MM.1S (cell line): ENCODE results near the gene RPS16.

Experiments
- DNase-seq: peaks from one replicate; pipeline ENCODE4 v3.0.0-alpha.2; 2015
- H2AFZ ChIP-seq: fragments of 300-600 bp; sonication (generic); 2 replicates; pipeline ENCODE4 v1.6.0; 2016; ENCODE audit warnings: antibody characterized with exemption, low read length
- H3F3A ChIP-seq: fragments of 300-600 bp; sonication (generic); 2 replicates; pipeline ENCODE4 v1.6.1; 2016; ENCODE audit warnings: mild to moderate bottlenecking, antibody characterized with exemption, low read length, moderate library complexity, mixed read lengths; ENCODE audit not compliant: insufficient read depth
- H3K27ac ChIP-seq: fragments of 300-600 bp; sonication (generic); 2 replicates; pipeline ENCODE4 v1.5.1; 2016; ENCODE audit warnings: mild to moderate bottlenecking, low read length
- H3K27me3 ChIP-seq: fragments of 300-600 bp; sonication (generic); replicated peaks from 2 replicates; pipeline ENCODE4 v1.6.0; 2016; ENCODE audit warnings: low read length; ENCODE audit not compliant: insufficient read depth
- H3K36me3 ChIP-seq: fragments of 300-600 bp; sonication (generic); replicated peaks from 2 replicates; pipeline ENCODE4 v1.6.1; 2016; ENCODE audit warnings: mild to moderate bottlenecking, low read length, mixed read lengths; ENCODE audit not compliant: insufficient read depth
- H3K4me1 ChIP-seq: fragments of 300-600 bp; sonication (generic); 2 replicates; pipeline ENCODE4 v1.6.1; 2016; ENCODE audit warnings: low read length, mixed read lengths
- H3K4me2 ChIP-seq: fragments of 300-600 bp; sonication (generic); 2 replicates; pipeline ENCODE4 v1.6.0; 2016; ENCODE audit warnings: low read depth, low read length
- H3K4me3 ChIP-seq: fragments of 300-600 bp; sonication (generic); 2 replicates; pipeline ENCODE4 v1.5.1; 2016; ENCODE audit warnings: low read length, mixed read lengths
- H3K79me2 ChIP-seq: fragments of 300-600 bp; sonication (generic); 2 replicates; pipeline ENCODE4 v1.6.1; 2016; ENCODE audit warnings: mixed run types, low read length, mixed read lengths
- H3K9ac ChIP-seq: fragments of 300-600 bp; sonication (generic); 2 replicates; pipeline ENCODE4 v1.6.1; 2016; ENCODE audit warnings: low read length, mixed read lengths
- H3K9me2 ChIP-seq: fragments of 300-600 bp; sonication (generic); replicated peaks from 2 replicates; pipeline ENCODE4 v1.6.1; 2016; ENCODE audit warnings: mild to moderate bottlenecking, low read length, mixed read lengths; ENCODE audit not compliant: insufficient read depth
- H3K9me3 ChIP-seq: fragments of 300-600 bp; sonication (generic); replicated peaks from 2 replicates; pipeline ENCODE4 v1.6.1; 2016; ENCODE audit warnings: mild to moderate bottlenecking, low read length, mixed read lengths; ENCODE audit not compliant: insufficient read depth
- H4K20me1 ChIP-seq: fragments of 300-600 bp; sonication (generic); 2 replicates; pipeline ENCODE4 v1.6.1; 2016; ENCODE audit warnings: mild to moderate bottlenecking, low read length, moderate library complexity, mixed read lengths; ENCODE audit not compliant: insufficient read depth
- EZH2 ChIP-seq: fragments of 300-600 bp; sonication (generic); optimal IDR thresholded peaks from 2 replicates; pipeline ENCODE3; 2017; ENCODE audit warnings: low read depth, mild to moderate bottlenecking, antibody characterized with exemption, low read length, mixed read lengths
- EZH2phosphoT487 ChIP-seq: fragments of 300-600 bp; sonication (generic); IDR thresholded peaks from 2 replicates; pipeline ENCODE4 v1.6.1; 2018; ENCODE audit warnings: antibody characterized with exemption, low read length
- TF ChIP-seq, protein P1 (sequence below): fragments of 300-600 bp; sonication (generic); IDR thresholded peaks from 2 replicates; pipeline ENCODE4 v1.5.1; 2016; ENCODE audit warnings: antibody characterized with exemption, low read length, mixed read lengths

Gene RPS16

DNA sequence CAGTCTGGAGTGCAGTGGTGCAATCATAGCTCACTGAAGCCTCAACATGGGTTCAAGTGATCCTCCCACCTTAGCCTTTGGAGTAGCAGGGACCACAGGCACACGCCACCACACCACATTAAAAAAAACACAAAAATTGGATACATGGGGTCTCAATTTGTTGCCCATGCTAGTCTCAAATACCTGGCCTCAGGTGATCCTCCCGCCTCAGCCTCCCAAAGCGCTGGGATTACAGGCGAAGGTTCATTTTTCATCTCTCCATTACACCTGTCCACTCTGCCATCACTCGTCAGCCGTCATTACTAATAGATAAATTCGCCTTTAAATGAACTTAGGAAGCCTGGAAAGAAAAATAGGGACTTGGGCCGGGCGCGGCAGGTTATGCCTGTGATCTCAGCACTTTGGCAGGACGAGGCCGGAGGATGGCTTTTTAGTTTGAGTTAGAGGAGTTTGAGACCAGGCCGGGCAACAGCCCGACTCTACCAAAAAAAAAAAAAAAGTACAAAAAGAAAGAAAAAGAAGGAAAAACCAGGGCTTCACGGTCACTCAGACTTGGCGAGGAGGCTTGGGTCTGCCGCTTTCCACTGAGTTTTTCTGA is 8.9 kb upstream of the RPS16 start:
- Histone ChIP-seq H3K9me3 (no peaks in the 10 kb centered on the region), H3K27me3 (no peaks in the 10 kb centered on the region), H3F3A (peaks cover 20% of the 10 kb centered on the region), H3K4me3 (peak overlapping the region; percentile 99), H3K9ac (peak overlapping the region; percentile 98), H3K4me2 (peak overlapping the region; percentile 81), H3K9me2 (no peaks in the 10 kb centered on the region), H3K36me3 (no peaks in the 10 kb centered on the region), H3K27ac (peak overlapping the region; percentile 88), H2AFZ (peak overlapping the region; percentile 57; the same call in 1 of the 2 replicates), H3K4me1 (peaks cover 36% of the 10 kb centered on the region), H3K79me2 (peaks cover 48% of the 10 kb centered on the region), H4K20me1 (peaks cover 6% of the 10 kb centered on the region; the same call in 1 of the 2 replicates)
- TF ChIP-seq EZH2 (no peak), EZH2phosphoT487 (no peak)
- TF ChIP-seq, protein P1, sequence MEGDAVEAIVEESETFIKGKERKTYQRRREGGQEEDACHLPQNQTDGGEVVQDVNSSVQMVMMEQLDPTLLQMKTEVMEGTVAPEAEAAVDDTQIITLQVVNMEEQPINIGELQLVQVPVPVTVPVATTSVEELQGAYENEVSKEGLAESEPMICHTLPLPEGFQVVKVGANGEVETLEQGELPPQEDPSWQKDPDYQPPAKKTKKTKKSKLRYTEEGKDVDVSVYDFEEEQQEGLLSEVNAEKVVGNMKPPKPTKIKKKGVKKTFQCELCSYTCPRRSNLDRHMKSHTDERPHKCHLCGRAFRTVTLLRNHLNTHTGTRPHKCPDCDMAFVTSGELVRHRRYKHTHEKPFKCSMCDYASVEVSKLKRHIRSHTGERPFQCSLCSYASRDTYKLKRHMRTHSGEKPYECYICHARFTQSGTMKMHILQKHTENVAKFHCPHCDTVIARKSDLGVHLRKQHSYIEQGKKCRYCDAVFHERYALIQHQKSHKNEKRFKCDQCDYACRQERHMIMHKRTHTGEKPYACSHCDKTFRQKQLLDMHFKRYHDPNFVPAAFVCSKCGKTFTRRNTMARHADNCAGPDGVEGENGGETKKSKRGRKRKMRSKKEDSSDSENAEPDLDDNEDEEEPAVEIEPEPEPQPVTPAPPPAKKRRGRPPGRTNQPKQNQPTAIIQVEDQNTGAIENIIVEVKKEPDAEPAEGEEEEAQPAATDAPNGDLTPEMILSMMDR = no peak
- peak; percentile 33 for DNase-seq

DNA sequence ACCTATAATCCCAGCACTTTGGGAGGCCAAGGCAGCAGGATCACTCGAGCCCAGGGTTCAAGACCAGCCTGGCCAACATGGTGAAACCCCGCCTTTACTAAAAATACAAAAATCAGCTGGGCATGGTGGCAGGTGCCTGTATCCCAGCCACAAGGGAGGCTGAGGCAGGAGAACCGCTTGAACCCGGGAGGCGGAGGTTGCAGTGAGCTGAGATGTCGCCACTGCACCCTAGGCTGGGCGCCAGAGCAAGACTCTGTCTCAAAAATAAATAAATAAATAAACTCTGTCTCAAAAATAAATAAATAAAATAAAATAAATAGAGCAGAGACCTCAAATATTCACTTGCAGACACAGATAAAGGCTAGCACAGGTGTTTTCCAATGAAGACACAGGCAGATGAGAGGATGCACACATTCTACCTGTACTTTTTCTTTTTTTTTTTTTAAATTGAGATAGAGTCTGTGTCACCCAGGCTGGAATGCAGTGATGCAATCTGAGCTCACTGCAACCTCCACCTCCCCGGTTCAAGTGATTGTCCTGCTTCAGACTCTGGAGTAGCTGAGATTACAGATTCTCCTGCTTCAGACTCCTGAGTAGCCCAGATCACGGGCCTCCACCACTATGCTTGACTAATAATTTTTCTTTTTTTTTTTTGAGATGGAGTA is 2.7 kb upstream of the RPS16 start:
- peaks cover 28% of the 10 kb centered on the region for H3K79me2 ChIP-seq
- peaks cover 10% of the 10 kb centered on the region for H3K36me3 ChIP-seq
- H3K9ac ChIP-seq = no peak overlapping the region
- H3K9me2 ChIP-seq = no peaks in the 10 kb centered on the region
- H4K20me1 ChIP-seq = peaks cover 13% of the 10 kb centered on the region
- peaks cover 26% of the 10 kb centered on the region for H3F3A ChIP-seq
- no peak for DNase-seq
- TF ChIP-seq EZH2phosphoT487 (no peak), EZH2 (no peak)
- TF ChIP-seq, protein P1 = no peak
- no peak overlapping the region for H2AFZ ChIP-seq
- H3K27ac ChIP-seq = no peak overlapping the region
- no peak overlapping the region for H3K4me3 ChIP-seq
- no peaks in the 10 kb centered on the region for H3K27me3 ChIP-seq
- H3K9me3 ChIP-seq = no peaks in the 10 kb centered on the region
- peaks cover 30% of the 10 kb centered on the region for H3K4me1 ChIP-seq
- H3K4me2 ChIP-seq = no peak overlapping the region

DNA sequence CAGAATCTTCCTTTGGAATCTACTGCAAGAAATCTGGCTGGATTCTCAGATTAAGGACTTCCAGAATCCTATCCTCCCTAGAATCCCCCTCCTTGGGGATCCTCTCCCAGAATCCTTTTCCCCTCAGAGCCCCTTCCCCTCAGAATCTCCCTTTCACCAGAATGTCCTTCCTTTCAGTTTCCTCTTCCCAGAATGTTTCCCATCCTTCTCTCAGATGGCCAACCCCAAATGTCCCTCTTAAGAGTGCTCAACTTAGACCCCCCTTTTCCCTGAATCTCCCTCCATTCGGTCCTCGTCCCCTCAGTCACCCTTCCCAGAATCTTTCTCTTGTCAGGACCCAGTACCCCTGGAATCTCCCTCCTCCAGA is 584 bp upstream of the RPS16 start:
- Histone ChIP-seq H3K79me2 (peaks cover 31% of the 10 kb centered on the region), H2AFZ (peak overlapping the region; percentile 20; the same call in 1 of the 2 replicates), H3K9ac (peak overlapping the region; percentile 96), H3K9me3 (no peaks in the 10 kb centered on the region), H3K4me2 (peak overlapping the region; percentile 67), H3F3A (peaks cover 40% of the 10 kb centered on the region), H4K20me1 (peaks cover 15% of the 10 kb centered on the region), H3K4me3 (peak overlapping the region; percentile 69), H3K36me3 (peaks cover 16% of the 10 kb centered on the region), H3K4me1 (peaks cover 47% of the 10 kb centered on the region), H3K27ac (peak overlapping the region; percentile 58; the same call in 1 of the 2 replicates), H3K27me3 (no peaks in the 10 kb centered on the region), H3K9me2 (no peaks in the 10 kb centered on the region)
- no peak for DNase-seq
- TF ChIP-seq, protein P1 = no peak
- no peak for TF ChIP-seq EZH2phosphoT487
- no peak for TF ChIP-seq EZH2
